ENCODE results near the gene SOHLH1.

Gene SOHLH1, protein sequence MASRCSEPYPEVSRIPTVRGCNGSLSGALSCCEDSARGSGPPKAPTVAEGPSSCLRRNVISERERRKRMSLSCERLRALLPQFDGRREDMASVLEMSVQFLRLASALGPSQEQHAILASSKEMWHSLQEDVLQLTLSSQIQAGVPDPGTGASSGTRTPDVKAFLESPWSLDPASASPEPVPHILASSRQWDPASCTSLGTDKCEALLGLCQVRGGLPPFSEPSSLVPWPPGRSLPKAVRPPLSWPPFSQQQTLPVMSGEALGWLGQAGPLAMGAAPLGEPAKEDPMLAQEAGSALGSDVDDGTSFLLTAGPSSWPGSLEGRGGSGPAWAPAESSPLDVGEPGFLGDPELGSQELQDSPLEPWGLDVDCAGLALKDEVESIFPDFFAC

DNA sequence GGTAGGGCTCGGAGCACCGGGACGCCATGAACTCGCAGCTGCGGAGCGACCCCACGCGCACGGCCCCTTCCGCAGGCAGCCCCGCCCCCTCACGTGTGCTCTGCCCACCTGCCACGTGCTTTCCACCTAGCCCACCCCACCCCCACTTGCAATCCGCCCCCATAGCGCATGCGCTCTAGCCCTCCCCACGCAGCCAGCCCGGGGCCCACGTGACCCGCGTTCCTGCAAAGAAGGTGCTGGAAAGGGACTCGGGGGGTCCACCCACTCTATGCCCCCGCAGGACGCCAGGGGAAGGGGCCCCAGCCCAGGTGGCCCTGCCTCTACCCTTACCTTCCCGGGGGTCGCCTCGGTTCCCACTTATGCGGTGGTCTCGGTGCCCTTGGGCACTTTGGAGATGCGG, at the start of gene SOHLH1:
Gene SOHLH1, minus strand, starts transcription at position 42 of the 400 bp plus-strand sequence. Its CDS starts 14 bp downstream, at position 28.
- DNase-seq (ENCODE audit: low read depth): no peak

GRCh38 chr9:135748676-135749075, 49.4 kb upstream of the SOHLH1 start:
- no peak for DNase-seq (ENCODE audit: low read depth)

DNA sequence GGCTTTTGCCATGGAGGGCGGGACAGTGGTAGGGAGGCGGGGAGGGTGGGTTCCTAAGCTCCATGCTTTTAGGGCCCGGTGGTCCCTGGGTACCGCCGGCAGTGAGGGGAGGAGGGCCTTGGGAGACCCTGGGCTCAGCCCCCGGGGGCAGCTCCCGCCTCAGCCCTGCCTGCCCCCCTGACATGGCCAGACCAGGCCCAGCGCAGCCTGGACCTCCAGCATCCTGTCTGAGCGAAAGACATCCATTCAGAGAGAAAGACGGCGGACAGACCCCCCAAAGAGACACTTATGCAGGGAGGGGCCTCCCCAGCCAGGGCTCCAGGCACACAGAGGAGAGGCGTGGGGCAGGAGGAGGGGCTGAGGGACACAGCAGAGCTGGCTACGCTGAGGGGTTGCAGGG, 48.0 kb upstream of the SOHLH1 start:
- no peak for DNase-seq (ENCODE audit: low read depth)

- no peak for DNase-seq (ENCODE audit: low read depth)
These were observed 47.3 kb upstream of the SOHLH1 start for GRCh38 chr9:135746565-135746964.

- DNase-seq (ENCODE audit: low read depth): no peak
These were observed 46.5 kb upstream of the SOHLH1 start for GRCh38 chr9:135745686-135746324.

DNA sequence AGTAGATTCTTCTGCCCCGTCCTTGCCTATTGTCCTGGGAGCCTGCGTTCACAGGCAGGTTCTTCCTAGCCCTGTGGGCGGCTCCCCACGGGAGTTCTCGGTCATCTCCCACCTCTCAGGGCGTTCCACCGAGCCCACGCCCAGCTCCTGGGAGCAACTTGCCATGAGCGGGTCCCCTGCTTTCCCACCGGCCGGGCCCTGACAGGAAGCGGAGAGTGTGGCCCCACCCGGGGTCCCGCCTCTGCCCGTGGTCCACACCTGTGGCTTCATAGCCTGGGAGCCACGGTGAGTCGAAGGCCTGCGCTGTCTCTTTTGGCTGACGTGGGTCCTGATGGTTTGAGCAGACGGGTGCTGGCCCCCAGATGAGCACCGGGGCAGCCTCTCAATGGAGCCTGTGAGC, 45.9 kb upstream of the SOHLH1 start:
- no peak for DNase-seq (ENCODE audit: low read depth)

- DNase-seq (ENCODE audit: low read depth): no peak
These were observed 45.2 kb upstream of the SOHLH1 start for GRCh38 chr9:135744333-135745070.

DNA sequence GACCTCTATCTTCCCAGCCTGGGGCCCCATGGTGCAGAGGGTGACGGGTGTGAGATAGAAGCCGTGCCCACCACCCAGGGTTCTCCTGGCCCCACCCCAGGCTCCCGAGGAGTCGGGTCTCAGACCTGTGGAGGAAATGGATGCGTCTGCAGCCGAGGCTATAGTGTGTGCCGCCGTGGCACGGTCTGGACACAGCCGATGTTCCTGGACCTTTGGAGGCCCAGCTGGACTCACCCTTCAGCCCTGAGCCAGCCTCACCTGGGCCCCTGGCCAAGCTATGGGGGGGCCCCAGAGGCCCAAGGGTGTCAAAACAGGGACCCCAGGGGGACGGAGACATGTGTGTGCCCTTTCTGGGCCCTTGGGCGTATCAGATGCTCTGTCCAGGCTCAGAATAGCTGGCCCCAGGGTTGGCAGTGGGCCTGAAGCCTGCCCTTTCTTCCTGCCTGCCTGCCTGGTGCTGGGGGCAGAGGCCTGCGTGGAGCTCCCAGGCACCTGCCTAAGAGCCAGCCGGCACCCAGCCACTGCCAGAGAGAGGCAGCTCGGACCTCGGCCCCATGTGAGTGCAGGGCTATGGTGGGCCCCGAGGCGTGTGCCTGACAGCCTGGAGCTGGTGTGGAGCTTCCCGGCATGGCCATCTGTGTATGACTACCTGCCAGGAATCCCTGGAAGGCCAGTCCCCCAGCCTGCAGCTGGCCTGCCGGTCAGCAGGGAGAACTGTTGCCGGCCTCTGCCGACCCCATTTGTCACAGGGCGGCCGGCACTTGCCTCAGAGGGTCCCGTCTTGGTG, 44.5 kb upstream of the SOHLH1 start:
- DNase-seq (ENCODE audit: low read depth): no peak

GRCh38 chr9:135743021-135743420, 43.7 kb upstream of the SOHLH1 start:
- DNase-seq (ENCODE audit: low read depth): no peak

- no peak for DNase-seq (ENCODE audit: low read depth)
These were observed 42.3 kb upstream of the SOHLH1 start for GRCh38 chr9:135741276-135742219.

- DNase-seq (ENCODE audit: low read depth): peak; percentile 2
These were observed 40.3 kb upstream of the SOHLH1 start for GRCh38 chr9:135739271-135740220.

- no peak for DNase-seq (ENCODE audit: low read depth)
These were observed 38.7 kb upstream of the SOHLH1 start for GRCh38 chr9:135737840-135738521.

DNA sequence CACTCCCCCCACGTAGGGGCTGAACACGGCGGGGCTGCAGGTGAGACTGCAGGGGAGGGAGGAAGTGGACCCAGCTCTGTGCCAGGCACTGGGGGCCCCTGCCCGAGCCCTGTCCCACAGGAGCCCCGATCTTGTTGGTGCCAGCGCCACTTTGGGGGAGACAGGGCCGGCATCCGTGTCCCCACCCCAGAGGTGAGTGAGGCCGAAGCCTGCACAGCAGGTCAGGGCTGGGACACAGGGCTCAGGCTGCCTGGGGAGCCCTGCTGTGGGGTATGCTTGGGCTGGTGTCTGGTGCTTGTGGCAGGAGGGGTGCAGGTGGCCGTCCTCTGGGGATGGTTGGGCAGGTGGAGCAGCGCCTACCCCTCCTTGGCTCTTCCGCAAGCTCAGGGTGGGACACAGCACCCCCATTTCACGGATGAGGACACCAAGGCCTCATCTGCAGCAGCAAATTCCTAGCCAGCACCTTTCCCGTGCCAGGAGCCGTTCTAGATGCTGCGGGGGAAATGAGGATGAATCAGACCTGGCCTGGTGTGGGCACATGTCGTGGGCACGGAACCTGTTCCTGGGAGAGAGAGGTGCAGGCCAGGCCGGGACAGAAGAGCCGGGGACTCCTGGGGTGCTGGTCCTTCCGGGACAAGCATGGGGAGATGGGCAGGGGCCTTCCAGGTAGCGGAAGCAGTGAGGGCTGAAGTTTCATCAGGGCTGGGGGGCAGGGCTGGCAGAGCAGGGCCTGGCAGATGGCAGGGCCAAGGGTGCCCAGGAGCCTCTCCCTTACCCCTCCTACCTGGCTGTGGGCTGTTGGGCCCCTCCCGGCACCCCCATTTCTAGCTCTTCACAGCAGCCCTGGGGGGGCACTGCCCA, 37.9 kb upstream of the SOHLH1 start:
- no peak for DNase-seq (ENCODE audit: low read depth)

GRCh38 chr9:135736272-135736978, 37.1 kb upstream of the SOHLH1 start:
- no peak for DNase-seq (ENCODE audit: low read depth)

DNA sequence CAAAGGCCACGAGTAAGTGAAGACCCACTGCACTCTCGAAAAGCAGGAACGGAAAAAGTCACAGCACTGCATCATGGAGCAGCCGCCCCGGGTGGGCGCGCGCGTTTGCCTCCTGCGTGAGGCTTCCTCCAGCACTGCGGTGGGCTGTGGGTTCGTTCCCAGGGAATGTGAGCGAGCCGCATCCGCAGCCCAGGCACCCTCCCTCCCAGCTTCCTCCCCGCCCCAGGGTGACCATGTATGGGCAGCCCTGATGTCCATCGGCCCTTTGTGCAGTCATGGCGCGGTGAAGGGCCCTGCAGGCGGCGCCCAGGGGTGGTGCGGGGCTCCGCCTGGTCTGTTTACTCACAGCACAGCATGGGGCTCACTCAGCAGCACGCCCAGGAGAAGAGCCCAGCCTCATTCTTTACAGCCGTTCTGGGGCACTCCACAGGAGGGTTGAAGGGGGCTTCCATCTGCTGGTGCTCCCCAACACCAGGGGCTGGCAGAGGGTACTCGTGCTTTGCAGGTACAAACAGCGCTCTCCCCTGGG, 35.4 kb upstream of the SOHLH1 start:
- no peak for DNase-seq (ENCODE audit: low read depth)

GRCh38 chr9:135732569-135733257, 33.4 kb upstream of the SOHLH1 start:
- no peak for DNase-seq (ENCODE audit: low read depth)

- no peak for DNase-seq (ENCODE audit: low read depth)
These were observed 32.2 kb upstream of the SOHLH1 start for GRCh38 chr9:135731454-135731853.
